IPS DF 6.9 (cell line): Measurements from ENCODE around the gene RPL7L1.

ENCODE experiments used
- DNase-seq: peaks from one replicate; pipeline ENCODE4 v3.0.0-alpha.2; 2013; ENCODE audit warnings: low read depth, low spot score
- H3K27ac ChIP-seq: one replicate; pipeline ENCODE4 v1.5.1; 2013; ENCODE audit warnings: low read length, control low read depth
- H3K27me3 ChIP-seq: 2 replicates; pipeline ENCODE4 v1.6.1; 2013; ENCODE audit warnings: mild to moderate bottlenecking, low read length; ENCODE audit not compliant: control insufficient read depth, insufficient read depth
- H3K36me3 ChIP-seq: 2 replicates; pipeline ENCODE4 v1.6.1; 2013; ENCODE audit warnings: low read length; ENCODE audit not compliant: control insufficient read depth, insufficient read depth
- H3K4me1 ChIP-seq: 2 replicates; pipeline ENCODE4 v1.6.1; 2013; ENCODE audit warnings: low read length; ENCODE audit not compliant: control insufficient read depth, insufficient read depth
- H3K4me3 ChIP-seq: 2 replicates; pipeline ENCODE4 v1.5.1; 2013; ENCODE audit warnings: mild to moderate bottlenecking, low read length
- H3K9me3 ChIP-seq: 2 replicates; pipeline ENCODE4 v1.6.1; 2013; ENCODE audit warnings: low read length, inconsistent platforms; ENCODE audit not compliant: control insufficient read depth, insufficient read depth
- WGBS: extraction: QIAGEN DNeasy Blood & Tissue Kit; methylation state at CpG from one replicate; pipeline ENCODE4 v1.1.7; 2013; ENCODE audit warnings: mixed read lengths, missing lambda C conversion rate; ENCODE audit not compliant: insufficient read length, insufficient coverage; 5-methylcytosine and 5-hydroxymethylcytosine counted together

The RPL7L1 gene

GRCh38 chr6:42929821-42930360 lies 50.5 kb downstream of the RPL7L1 start:
- no peaks in the 10 kb centered on the region for H3K27me3 ChIP-seq
- WGBS = no CpG with 5 or more reads among the region's 16 CpGs
- peak overlapping the region; percentile 75; the same call in 1 of the 2 replicates for H3K4me3 ChIP-seq
- peak overlapping the region; percentile 6 for H3K27ac ChIP-seq
- no peaks in the 10 kb centered on the region for H3K9me3 ChIP-seq
- H3K36me3 ChIP-seq = peaks cover 3% of the 10 kb centered on the region; the same call in 1 of the 2 replicates
- DNase-seq = no peak
- no peaks in the 10 kb centered on the region for H3K4me1 ChIP-seq

GRCh38 chr6:42932412-42932811 lies 53.0 kb downstream of the RPL7L1 start:
- Histone ChIP-seq H3K4me1 (no peaks in the 10 kb centered on the region), H3K9me3 (no peaks in the 10 kb centered on the region), H3K27ac (no peak overlapping the region), H3K4me3 (no peak overlapping the region), H3K27me3 (no peaks in the 10 kb centered on the region), H3K36me3 (peaks cover 9% of the 10 kb centered on the region; the same call in 1 of the 2 replicates)
- no peak for DNase-seq
- no CpG with 5 or more reads among the region's 3 CpGs for WGBS

DNA sequence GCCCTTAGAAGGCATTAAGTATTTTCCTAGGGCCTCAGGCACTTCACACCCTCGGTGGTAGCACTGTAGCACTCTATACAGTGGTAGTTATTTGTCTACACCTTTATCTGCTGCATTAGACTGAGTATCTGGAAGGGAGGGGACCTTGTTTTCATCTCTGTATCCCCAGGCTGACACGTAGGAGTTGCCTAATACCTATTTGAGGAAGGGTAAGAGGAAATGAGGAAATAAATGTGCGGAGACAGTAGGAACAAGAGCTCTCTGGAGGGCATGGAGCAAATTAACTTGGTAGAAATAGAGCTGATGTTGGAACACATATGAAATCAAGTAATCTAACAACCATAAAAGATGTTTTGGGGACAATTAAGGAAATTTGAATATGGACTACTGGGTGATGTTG lies 53.8 kb downstream of the RPL7L1 start:
- H3K36me3 ChIP-seq = peaks cover 9% of the 10 kb centered on the region; the same call in 1 of the 2 replicates
- DNase-seq = no peak
- no peak overlapping the region for H3K4me3 ChIP-seq
- no peaks in the 10 kb centered on the region for H3K27me3 ChIP-seq
- H3K9me3 ChIP-seq = no peaks in the 10 kb centered on the region
- WGBS = no CpG with 5 or more reads among the region's 3 CpGs
- H3K4me1 ChIP-seq = no peaks in the 10 kb centered on the region
- H3K27ac ChIP-seq = no peak overlapping the region

GRCh38 chr6:42935322-42935721 lies 55.9 kb downstream of the RPL7L1 start:
- no CpG with 5 or more reads among the region's 7 CpGs for WGBS
- Histone ChIP-seq H3K4me1 (no peaks in the 10 kb centered on the region), H3K27me3 (no peaks in the 10 kb centered on the region), H3K27ac (no peak overlapping the region), H3K9me3 (no peaks in the 10 kb centered on the region), H3K36me3 (peaks cover 12% of the 10 kb centered on the region), H3K4me3 (no peak overlapping the region)
- DNase-seq = no peak

DNA sequence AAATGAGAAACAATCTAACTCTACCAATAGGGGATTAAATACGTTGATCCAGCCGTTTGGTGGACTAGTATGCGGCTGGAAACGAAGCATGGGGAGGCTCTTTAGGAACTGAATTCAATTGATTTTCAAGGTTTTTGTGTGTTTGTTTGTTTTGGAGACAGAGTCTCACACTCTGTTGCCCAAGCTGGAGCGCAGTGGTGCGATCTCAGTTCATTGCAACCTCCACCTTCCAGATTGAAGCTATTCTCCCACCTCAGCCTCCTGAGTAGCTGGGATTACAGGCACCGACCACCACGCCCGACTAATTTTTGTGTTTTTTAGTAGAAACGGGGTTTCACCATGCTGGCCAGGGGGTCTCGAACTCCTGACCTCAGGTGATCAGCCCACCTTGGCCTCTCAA lies 57.0 kb downstream of the RPL7L1 start:
- peaks cover 12% of the 10 kb centered on the region for H3K36me3 ChIP-seq
- no peak overlapping the region for H3K4me3 ChIP-seq
- H3K9me3 ChIP-seq = no peaks in the 10 kb centered on the region
- DNase-seq = no peak
- WGBS = no CpG with 5 or more reads among the region's 11 CpGs
- H3K27me3 ChIP-seq = no peaks in the 10 kb centered on the region
- no peaks in the 10 kb centered on the region for H3K4me1 ChIP-seq
- H3K27ac ChIP-seq = no peak overlapping the region

DNA sequence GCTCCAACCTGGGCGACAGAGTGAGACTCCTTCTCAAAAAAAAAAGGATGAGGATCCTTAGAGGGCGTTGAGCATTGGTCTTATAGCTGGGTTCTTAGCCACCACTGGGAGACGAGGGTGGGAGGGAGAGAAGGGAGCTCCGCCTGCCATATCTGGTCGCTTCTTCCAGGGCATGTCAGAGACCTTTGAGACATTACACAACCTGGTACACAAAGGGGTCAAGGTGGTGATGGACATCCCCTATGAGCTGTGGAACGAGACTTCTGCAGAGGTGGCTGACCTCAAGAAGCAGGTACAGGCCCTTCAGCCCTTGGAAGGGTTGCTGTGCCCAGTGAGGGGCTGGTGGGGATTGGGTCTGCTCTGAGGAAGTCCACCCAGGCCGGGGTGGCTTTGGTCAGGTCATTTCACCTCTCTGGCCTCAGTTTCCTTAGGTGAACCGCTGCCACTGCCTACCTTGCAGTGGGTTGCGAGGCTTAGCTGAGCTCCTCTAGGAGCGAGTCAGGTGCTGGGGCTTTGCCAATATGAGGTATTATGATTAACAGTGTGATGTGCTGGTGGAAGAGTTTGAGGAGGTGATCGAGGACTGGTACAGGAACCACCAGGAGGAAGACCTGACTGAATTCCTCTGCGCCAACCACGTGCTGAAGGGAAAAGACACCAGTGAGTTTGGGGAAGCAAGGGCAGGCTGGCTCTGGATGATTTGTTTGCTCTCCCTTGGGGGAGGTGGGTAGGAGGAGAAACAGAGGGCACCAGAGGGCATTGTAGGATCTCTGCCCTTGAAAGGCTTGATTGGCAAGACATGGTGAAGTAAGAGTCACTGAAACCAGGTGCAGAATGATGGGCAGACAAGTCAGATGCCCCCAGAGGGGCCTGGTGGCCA lies 58.4 kb downstream of the RPL7L1 start:
- no peaks in the 10 kb centered on the region for H3K9me3 ChIP-seq
- no peak overlapping the region for H3K27ac ChIP-seq
- WGBS = no CpG with 5 or more reads among the region's 13 CpGs
- no peak for DNase-seq
- H3K4me3 ChIP-seq = no peak overlapping the region
- no peaks in the 10 kb centered on the region for H3K27me3 ChIP-seq
- peaks cover 12% of the 10 kb centered on the region for H3K36me3 ChIP-seq
- H3K4me1 ChIP-seq = no peaks in the 10 kb centered on the region

GRCh38 chr6:42938428-42938796 lies 59.0 kb downstream of the RPL7L1 start:
- no peaks in the 10 kb centered on the region for H3K4me1 ChIP-seq
- H3K27ac ChIP-seq = no peak overlapping the region
- DNase-seq = no peak
- no peak overlapping the region for H3K4me3 ChIP-seq
- H3K27me3 ChIP-seq = no peaks in the 10 kb centered on the region
- no peaks in the 10 kb centered on the region for H3K9me3 ChIP-seq
- peaks cover 12% of the 10 kb centered on the region for H3K36me3 ChIP-seq
- WGBS = no CpG with 5 or more reads among the region's 5 CpGs

- H3K27ac ChIP-seq = no peak overlapping the region
- H3K4me3 ChIP-seq = no peak overlapping the region
- no peaks in the 10 kb centered on the region for H3K27me3 ChIP-seq
- peaks cover 14% of the 10 kb centered on the region for H3K36me3 ChIP-seq
- DNase-seq = no peak
- H3K9me3 ChIP-seq = no peaks in the 10 kb centered on the region
- no peaks in the 10 kb centered on the region for H3K4me1 ChIP-seq
- WGBS = no CpG with 5 or more reads among the region's 9 CpGs
These were observed 59.8 kb downstream of the RPL7L1 start for GRCh38 chr6:42938987-42939809.
